Astrocyte of the cerebellum (primary cell): ENCODE results near the gene TNPO1.

Experiments
- DNase-seq: peaks from one replicate; pipeline ENCODE4 v3.0.0-alpha.2; 2011; ENCODE audit warnings: low read depth
- H3K4me3 ChIP-seq: 2 replicates; pipeline ENCODE4 v1.5.1; 2011; ENCODE audit warnings: mild to moderate bottlenecking, low read depth, low read length, moderate library complexity
- CTCF ChIP-seq: IDR thresholded peaks from 2 replicates; pipeline ENCODE4 v1.5.1; 2012; ENCODE audit warnings: low read length, low read depth, moderate library complexity, mild to moderate bottlenecking; ENCODE audit errors: missing control alignments
- in situ Hi-C: cut with HindIII; loops from 2 replicates; pipeline ENCODE4 v1.10.0; 2017; ENCODE audit warnings: low sequenced_read_pairs

TNPO1 gene

DNA sequence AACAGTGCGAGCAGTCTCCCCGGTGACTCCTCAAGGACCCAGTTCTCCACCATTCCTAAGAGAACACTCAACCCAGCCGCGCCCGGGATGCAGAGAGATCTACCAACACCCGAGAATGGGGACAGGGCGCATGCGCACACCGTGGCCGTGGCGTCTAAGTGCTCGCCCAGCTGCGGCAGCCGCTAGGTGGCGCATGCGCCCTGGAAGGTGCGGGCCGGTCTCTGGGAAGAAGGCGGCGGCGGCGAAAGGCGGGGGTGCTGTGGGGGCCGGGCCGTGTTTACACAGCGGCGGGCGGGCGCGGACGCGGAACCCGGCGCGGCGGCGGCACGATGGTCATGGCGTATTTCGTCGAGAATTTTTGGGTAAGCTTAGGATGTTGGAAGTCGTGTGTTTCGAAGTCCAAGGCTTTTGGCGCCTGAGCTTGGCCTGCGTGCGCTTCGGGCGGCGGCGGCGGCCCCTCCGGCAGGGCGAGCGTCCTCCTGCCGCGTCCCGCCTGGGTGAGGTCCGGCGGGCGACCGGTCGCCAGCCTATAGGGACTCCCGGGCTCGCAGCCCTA, 139.4 kb downstream of the TNPO1 start, which contains the start of gene FCHO2:
FCHO2 (plus strand) TSS at position 274 of the 556 bp plus-strand sequence; CDS start at position 330, 56 bp downstream.
- peak; percentile 92 for DNase-seq
- peak; percentile 77 for TF ChIP-seq CTCF
- peak within 1 kb of the TSS; percentile 63 for H3K4me3 ChIP-seq
- in situ Hi-C loops = no loop called here

- TF ChIP-seq CTCF = no peak
- H3K4me3 ChIP-seq = peak overlapping the region; percentile 63
- peak; percentile 29 for DNase-seq
- in situ Hi-C loops = no loop called here
These were observed 140.1 kb downstream of the TNPO1 start for GRCh38 chr5:72956324-72957140.

- in situ Hi-C loops = no loop called here
- DNase-seq = no peak
- H3K4me3 ChIP-seq = peak overlapping the region; percentile 63
- TF ChIP-seq CTCF = no peak
These were observed 140.9 kb downstream of the TNPO1 start for GRCh38 chr5:72957337-72957736.

DNA sequence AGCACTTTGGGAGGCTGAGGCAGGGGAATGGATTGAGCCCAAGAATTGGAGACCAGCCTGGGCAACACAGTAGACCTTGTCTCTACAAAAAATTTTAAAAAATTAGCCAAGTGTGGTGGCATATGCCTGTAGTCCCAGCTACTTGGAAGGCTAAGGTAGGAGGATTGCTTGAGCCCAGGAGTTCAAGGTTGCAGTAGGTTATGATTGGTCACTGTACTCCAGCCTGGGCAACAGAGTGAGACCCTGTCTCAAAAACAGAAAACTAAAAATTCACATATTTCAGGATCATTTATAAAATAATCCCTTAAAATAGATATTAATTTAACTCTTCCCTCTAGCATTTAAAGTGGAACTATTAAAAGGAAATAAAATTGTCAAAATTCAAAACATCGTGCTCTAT, 142.8 kb downstream of the TNPO1 start:
- TF ChIP-seq CTCF = no peak
- in situ Hi-C loops = no loop called here

More for the DNA sequence above, 142.8 kb downstream of the TNPO1 start:
- DNase-seq = no peak
- no peak overlapping the region for H3K4me3 ChIP-seq
